DOHH2 (cell line): ENCODE measurements around the gene DDX54.
A peak's percentile ranks its signal among the peaks of the same experiment; 100 is the strongest.

Experiments used
- H3F3A ChIP-seq: fragments of 200-600 bp; sonication (generic), shearing (Covaris generic); 2 replicates; pipeline ENCODE4 v1.6.0; 2016; ENCODE audit warnings: antibody characterized with exemption, mild to moderate bottlenecking; ENCODE audit not compliant: control insufficient read depth, insufficient read depth
- H3K27ac ChIP-seq: fragments of 200-600 bp; sonication (generic); 2 replicates; pipeline ENCODE4 v1.5.1; 2014; ENCODE audit warnings: low read depth, mild to moderate bottlenecking, low read length, moderate library complexity
- H3K27me3 ChIP-seq: fragments of 200-600 bp; sonication (generic); 2 replicates; pipeline ENCODE4 v1.6.1; 2014; ENCODE audit warnings: mild to moderate bottlenecking, low read length, mixed read lengths; ENCODE audit not compliant: control insufficient read depth
- H3K36me3 ChIP-seq: fragments of 200-600 bp; sonication (generic); 2 replicates; pipeline ENCODE4 v1.6.1; 2014; ENCODE audit warnings: mild to moderate bottlenecking, low read length, moderate library complexity, mixed read lengths; ENCODE audit not compliant: control insufficient read depth
- H3K4me1 ChIP-seq: fragments of 200-600 bp; sonication (generic); 2 replicates; pipeline ENCODE4 v1.6.1; 2014; ENCODE audit warnings: mild to moderate bottlenecking, low read length, mixed read lengths; ENCODE audit not compliant: control insufficient read depth
- H3K4me2 ChIP-seq: fragments of 200-600 bp; sonication (generic); 2 replicates; pipeline ENCODE4 v1.6.0; 2014; ENCODE audit warnings: mild to moderate bottlenecking, low read length, moderate library complexity
- H3K4me3 ChIP-seq: fragments of 200-600 bp; sonication (generic); 2 replicates; pipeline ENCODE4 v1.5.1; 2014; ENCODE audit warnings: mild to moderate bottlenecking, low read length, mixed read lengths
- H3K79me2 ChIP-seq: fragments of 200-600 bp; sonication (generic); 2 replicates; pipeline ENCODE4 v1.6.1; 2014; ENCODE audit warnings: mild to moderate bottlenecking, low read length, mixed read lengths; ENCODE audit not compliant: control insufficient read depth
- H3K9me2 ChIP-seq: fragments of 200-600 bp; sonication (generic); replicated peaks from 2 replicates; pipeline ENCODE4 v1.6.1; 2014; ENCODE audit warnings: mild to moderate bottlenecking, low read length, mixed read lengths; ENCODE audit not compliant: control insufficient read depth
- H3K9me3 ChIP-seq: fragments of 200-600 bp; sonication (generic); 2 replicates; pipeline ENCODE4 v1.6.1; 2014; ENCODE audit warnings: antibody characterized with exemption, low read length, mixed read lengths; ENCODE audit not compliant: control insufficient read depth, insufficient read depth
- H4K20me1 ChIP-seq: fragments of 200-600 bp; sonication (generic); 2 replicates; pipeline ENCODE4 v1.6.0; 2014; ENCODE audit warnings: low read depth, mild to moderate bottlenecking, antibody characterized with exemption, low read length, moderate library complexity; ENCODE audit not compliant: control insufficient read depth, insufficient read depth
- CTCF ChIP-seq: fragments of 200-600 bp; sonication (generic); IDR thresholded peaks from one replicate; pipeline ENCODE4 v1.5.1; 2014; ENCODE audit warnings: antibody characterized with exemption, mild to moderate bottlenecking, low read depth, low read length; ENCODE audit not compliant: poor library complexity, severe bottlenecking
- EZH2phosphoT487 ChIP-seq: fragments of 200-600 bp; sonication (generic); IDR thresholded peaks from 2 replicates; pipeline ENCODE4 v1.6.1; 2017; ENCODE audit warnings: borderline replicate concordance, mild to moderate bottlenecking, antibody characterized with exemption, low read length, moderate library complexity, mixed read lengths

DDX54 gene

GRCh38 chr12:113152835-113153814 lies 32.2 kb downstream of the DDX54 start:
- Histone ChIP-seq H3K27me3 (peaks cover 3% of the 10 kb centered on the region; the same call in 1 of the 2 replicates), H3K36me3 (peaks cover 19% of the 10 kb centered on the region), H3F3A (peaks cover 20% of the 10 kb centered on the region), H3K79me2 (no peaks in the 10 kb centered on the region), H3K9me2 (no peaks in the 10 kb centered on the region), H3K9me3 (no peaks in the 10 kb centered on the region), H3K27ac (peak overlapping the region; percentile 45), H3K4me2 (peak overlapping the region; percentile 71), H3K4me1 (peaks cover 49% of the 10 kb centered on the region), H4K20me1 (no peaks in the 10 kb centered on the region), H3K4me3 (peak overlapping the region; percentile 67)
- TF ChIP-seq EZH2phosphoT487 (no peak), CTCF (peak; percentile 75)

- Histone ChIP-seq H3K4me2 (peak overlapping the region; percentile 71), H3K9me2 (no peaks in the 10 kb centered on the region), H3K4me1 (peaks cover 49% of the 10 kb centered on the region), H4K20me1 (no peaks in the 10 kb centered on the region), H3K4me3 (peak overlapping the region; percentile 67), H3K36me3 (peaks cover 11% of the 10 kb centered on the region), H3K27me3 (peaks cover 3% of the 10 kb centered on the region; the same call in 1 of the 2 replicates), H3K79me2 (no peaks in the 10 kb centered on the region), H3K27ac (peak overlapping the region; percentile 45; the same call in 1 of the 2 replicates), H3F3A (peaks cover 19% of the 10 kb centered on the region), H3K9me3 (no peaks in the 10 kb centered on the region)
- TF ChIP-seq EZH2phosphoT487 (no peak), CTCF (no peak)
Observed at GRCh38 chr12:113152196-113152834, 33.0 kb downstream of the DDX54 start.

GRCh38 chr12:113151655-113152054 lies 33.6 kb downstream of the DDX54 start:
- H3K4me2 ChIP-seq: peak overlapping the region; percentile 71; the same call in 1 of the 2 replicates
- H3K9me3 ChIP-seq: no peaks in the 10 kb centered on the region
- H4K20me1 ChIP-seq: no peaks in the 10 kb centered on the region
- H3K79me2 ChIP-seq: no peaks in the 10 kb centered on the region
- 0 out of 2 replicates have a peak overlapping the region, but pooled peaks have one; percentile 5 for H3K27ac ChIP-seq
- peaks cover 3% of the 10 kb centered on the region; the same call in 1 of the 2 replicates for H3K27me3 ChIP-seq
- peaks cover 13% of the 10 kb centered on the region for H3F3A ChIP-seq
- H3K4me1 ChIP-seq: peaks cover 49% of the 10 kb centered on the region
- peaks cover 4% of the 10 kb centered on the region; the same call in 1 of the 2 replicates for H3K36me3 ChIP-seq
- no peaks in the 10 kb centered on the region for H3K9me2 ChIP-seq
- peak overlapping the region; percentile 67 for H3K4me3 ChIP-seq
- TF ChIP-seq CTCF (peak; percentile 30), EZH2phosphoT487 (no peak)
